HTERT RPE-1 (cell line): ENCODE data around the gene BLACAT1.
"Not testable (repeated sequence)": the region's sequence is repeated elsewhere in the genome, so short reads cannot be mapped to it uniquely, and the experiment has no call there.

Experiments
- in situ Hi-C: fragments of 300-500 bp; cut with MboI; formaldehyde crosslinking; loops from 4 replicates; pipeline ENCODE4 v1.14.3; 2020; ENCODE audit warnings: low sequenced_read_pairs

BLACAT1 gene

GRCh38 chr1:205421798-205422197, 34.0 kb downstream of the BLACAT1 start, which contains the start of gene LEMD1:
TSS of gene LEMD1 (minus strand) at chr1:205422056. CDS start at chr1:205420536, 1,520 bp downstream.
- in situ Hi-C loops = no loop called here

DNA sequence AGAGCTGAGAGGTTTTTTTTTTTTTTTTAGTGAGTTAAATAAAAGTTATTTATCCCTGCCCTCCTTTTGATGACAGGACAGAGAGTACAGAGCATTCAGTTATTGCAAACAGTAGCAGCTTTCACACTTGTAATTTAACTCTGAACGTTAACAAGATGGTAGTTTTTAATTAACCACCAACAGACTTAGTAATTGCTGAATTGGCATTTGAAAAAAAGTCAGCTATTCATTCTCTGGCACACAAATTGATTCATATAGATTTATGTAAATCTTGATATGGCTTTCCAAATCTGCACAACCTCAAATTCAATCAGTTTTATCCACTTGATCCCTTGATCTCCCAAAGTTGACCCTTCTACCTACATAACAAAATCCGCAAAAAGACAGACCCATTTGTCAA, 34.9 kb downstream of the BLACAT1 start:
- in situ Hi-C loops = no loop called here

GRCh38 chr1:205417870-205418635, 37.8 kb downstream of the BLACAT1 start:
- in situ Hi-C loops = no loop called here

GRCh38 chr1:205416322-205416721, 39.5 kb downstream of the BLACAT1 start:
- in situ Hi-C loops = no loop called here

- in situ Hi-C loops = no loop called here
These were observed 45.1 kb downstream of the BLACAT1 start for GRCh38 chr1:205410581-205411298.

GRCh38 chr1:205407970-205408369, 47.9 kb downstream of the BLACAT1 start:
- in situ Hi-C loops = no loop called here

GRCh38 chr1:205406252-205406651, 49.6 kb downstream of the BLACAT1 start:
- in situ Hi-C loops = not testable (repeated sequence)
